ENCODE data around the gene COX20. TPM values are rescaled to one million over a fixed set of nuclear protein-coding genes. Genes with fewer than 3 reads are reported as not detected.

COX20 gene
- total and polyA plus RNA-seq, 5 donors from 2014 or later = 25.8 to 42.2 (median 32.9) TPM

DNA sequence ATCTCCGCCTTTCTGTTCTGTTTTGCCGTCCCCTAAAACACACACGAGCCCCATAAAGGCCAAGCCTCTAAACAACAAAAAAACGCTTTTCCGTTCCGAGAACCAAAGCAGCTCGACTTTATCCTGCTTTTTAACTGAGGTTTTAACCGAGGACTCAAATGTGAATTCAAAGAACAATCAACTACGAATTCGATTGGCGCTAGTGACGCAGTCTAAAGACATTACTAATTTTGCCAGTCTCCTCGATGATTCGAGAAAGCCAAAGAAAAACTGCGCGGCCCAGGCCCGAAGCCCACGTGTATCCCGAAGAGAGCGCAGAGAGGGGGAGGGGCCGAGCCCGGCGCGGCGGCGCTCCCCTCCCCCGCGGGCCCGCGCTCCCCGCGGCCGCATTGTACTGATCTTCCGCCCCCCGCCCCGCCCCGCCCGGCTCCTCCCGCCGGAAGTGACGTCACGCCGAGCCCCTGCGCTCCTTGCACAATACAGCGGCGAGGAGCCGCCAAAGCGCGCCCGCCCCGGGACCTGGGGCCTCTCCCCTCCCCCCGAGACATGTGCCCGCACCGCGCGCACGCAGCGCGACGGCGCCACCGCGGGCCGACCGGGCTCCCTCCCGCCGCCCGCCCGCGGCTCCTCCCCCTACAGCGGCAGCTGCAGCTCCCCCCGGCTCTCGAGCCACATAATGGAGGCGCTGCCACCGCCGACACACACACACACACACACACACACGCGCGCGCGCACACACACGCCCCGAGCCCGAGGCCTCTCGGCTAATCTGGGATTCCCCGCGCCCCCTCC, 27.4 kb downstream of the COX20 start:
- Histone ChIP-seq H3K4me3 (ENCODE audit: low read depth, low read length) (peak overlapping the region; percentile 99), H3K4me1 (ENCODE audit: control insufficient read depth, insufficient read depth, low read length, poor library complexity, severe bottlenecking) (peaks cover 56% of the 10 kb centered on the region)
- peaks cover 37% of the 10 kb centered on the region for H3K36me3 Mint-ChIP-seq

DNA sequence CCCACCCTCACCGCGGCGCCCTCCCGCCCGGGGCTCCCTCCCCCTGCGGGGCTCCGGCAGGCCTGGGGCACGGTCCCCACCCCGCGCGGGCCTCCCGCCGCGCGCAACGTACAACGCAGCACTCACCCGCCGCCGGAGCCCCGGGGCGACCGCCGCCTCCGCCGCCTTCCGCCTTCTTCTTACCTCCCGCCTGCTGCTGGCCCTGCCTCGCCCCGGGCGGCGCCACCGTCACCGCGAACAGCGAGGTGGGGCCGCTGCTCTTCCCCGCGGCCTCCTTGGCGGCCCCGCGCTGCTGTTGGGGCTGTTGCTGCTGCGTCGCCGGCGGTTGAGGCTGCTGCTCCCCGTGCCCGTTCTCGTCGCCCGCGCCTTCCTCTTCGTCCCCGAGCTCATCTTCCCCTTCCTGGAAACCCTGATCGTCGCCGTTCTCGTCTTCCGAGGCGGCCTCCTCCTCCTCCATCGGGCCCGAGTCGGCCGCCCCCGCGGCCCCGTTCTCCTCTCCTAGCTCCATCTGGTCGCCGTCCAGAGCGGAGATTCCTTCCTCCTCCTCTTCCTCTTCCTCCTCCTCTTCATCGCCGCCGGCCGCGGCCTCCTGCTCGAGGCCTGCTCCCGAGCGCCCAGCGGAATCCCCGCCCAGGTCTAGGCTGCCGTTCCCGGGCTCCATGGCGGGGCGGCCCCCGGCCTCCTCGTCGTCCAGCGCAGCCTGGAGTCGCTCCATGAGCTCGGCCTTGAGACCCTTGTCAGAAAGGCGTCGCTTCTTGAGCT, 28.2 kb downstream of the COX20 start:
- H3K27ac ChIP-seq (ENCODE audit: insufficient read depth, low read length, poor library complexity, severe bottlenecking) = peak overlapping the region; percentile 100
- no peaks in the 10 kb centered on the region for H3K9me3 ChIP-seq (ENCODE audit: control insufficient read depth in 2 of 2, low read length in 2 of 2)
- H3K27me3 ChIP-seq (ENCODE audit: control insufficient read depth, insufficient read depth, low read length) = no peaks in the 10 kb centered on the region
- Mint-ChIP-seq H3K27me3 (peaks cover 24% of the 10 kb centered on the region), H3K4me1 (peaks cover 31 to 56% (median 42%) of the 10 kb centered on the region in 4 donors), H3K4me3 (peak overlapping the region; percentile 94 to 97 (median 96)), H3K9me3 (peaks cover 0 to 6% (median 0%) of the 10 kb centered on the region in 7 donors), H3K27ac (peak overlapping the region; percentile 99 to 100 (median 99)), H3K36me3 (peaks cover 30% of the 10 kb centered on the region)
- DNase-seq (no peak), ATAC-seq (ENCODE audit: low read depth in 2 of 2) (no peak)
- peaks cover 34% of the 10 kb centered on the region for H3K36me3 ChIP-seq (ENCODE audit: control insufficient read depth, insufficient read depth, low read length)
- peaks cover 48% of the 10 kb centered on the region for H3K4me1 ChIP-seq (ENCODE audit: control insufficient read depth, insufficient read depth, low read length, poor library complexity, severe bottlenecking)
- peak overlapping the region; percentile 72 for H3K4me3 ChIP-seq (ENCODE audit: low read depth, low read length)

More for the DNA sequence above, 27.4 kb downstream of the COX20 start:
- Mint-ChIP-seq H3K27me3 (peaks cover 24% of the 10 kb centered on the region), H3K4me3 (peak overlapping the region; percentile 94 to 99 (median 96)), H3K4me1 (peaks cover 35 to 64% (median 47%) of the 10 kb centered on the region in 4 donors), H3K9me3 (peaks cover 0 to 6% (median 0%) of the 10 kb centered on the region in 7 donors), H3K27ac (peak overlapping the region; percentile 98 to 99 (median 99))
- H3K27ac ChIP-seq (ENCODE audit: insufficient read depth, low read length, poor library complexity, severe bottlenecking) = peak overlapping the region; percentile 100
- ATAC-seq (ENCODE audit: low read depth in 2 of 2) (peak; percentile 53 to 73), DNase-seq (peak; percentile 94 to 96 (median 94))
- H3K27me3 ChIP-seq (ENCODE audit: control insufficient read depth, insufficient read depth, low read length) = no peaks in the 10 kb centered on the region
- no peaks in the 10 kb centered on the region for H3K9me3 ChIP-seq (ENCODE audit: control insufficient read depth in 2 of 2, low read length in 2 of 2)
- H3K36me3 ChIP-seq (ENCODE audit: control insufficient read depth, insufficient read depth, low read length) = peaks cover 41% of the 10 kb centered on the region

DNA sequence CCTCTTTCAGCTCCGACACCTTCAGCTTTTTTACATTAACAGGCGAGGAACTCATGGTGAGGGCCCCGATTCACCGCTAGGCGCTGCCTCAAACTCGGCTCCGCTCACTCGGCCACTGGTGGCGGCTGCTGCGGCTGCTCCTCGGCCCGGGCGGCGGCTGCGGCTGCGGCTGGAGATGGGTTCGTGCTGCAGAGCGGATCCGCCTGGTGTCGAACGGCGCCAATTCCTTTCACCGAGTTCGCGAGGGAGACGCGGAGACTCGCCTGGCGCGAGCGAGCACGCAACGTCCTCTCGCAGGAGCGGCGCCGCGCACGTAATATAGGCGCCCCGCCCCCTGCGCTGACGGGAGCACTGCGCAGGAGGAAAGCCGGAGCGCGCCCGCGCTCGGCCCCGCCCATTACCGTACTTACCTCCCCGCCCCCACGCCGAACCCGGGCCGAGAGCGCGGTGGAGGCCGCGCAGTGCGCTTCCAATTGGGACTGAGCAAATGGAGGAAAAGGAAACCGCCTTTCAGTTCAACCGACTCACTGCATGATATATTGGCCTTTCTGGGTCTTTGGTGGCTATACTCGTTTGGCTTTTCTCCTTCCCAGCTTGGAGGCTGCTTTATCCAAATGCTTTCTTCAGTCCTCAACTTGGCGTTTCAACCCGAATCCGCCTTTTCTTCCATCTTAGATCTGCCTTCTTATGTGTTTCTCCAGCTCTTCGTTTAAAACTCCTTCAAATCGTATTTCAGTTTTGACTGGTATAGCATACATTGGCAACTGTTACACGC, 29.0 kb downstream of the COX20 start, which contains the start of gene HNRNPU:
HNRNPU (minus strand) TSS at position 291 of the 775 bp plus-strand sequence; CDS start at position 55, 236 bp downstream.
- Histone ChIP-seq H3K4me1 (ENCODE audit: control insufficient read depth, insufficient read depth, low read length, poor library complexity, severe bottlenecking) (peaks cover 41% of the 10 kb centered on the region), H3K4me3 (ENCODE audit: low read depth, low read length) (peak within 1 kb of the TSS; percentile 99), H3K27me3 (ENCODE audit: control insufficient read depth, insufficient read depth, low read length) (no peaks in the 10 kb centered on the region), H3K27ac (ENCODE audit: insufficient read depth, low read length, poor library complexity, severe bottlenecking) (peak within 1 kb of the TSS; percentile 100), H3K9me3 (ENCODE audit: control insufficient read depth in 2 of 2, low read length in 2 of 2) (no peaks in the 10 kb centered on the region), H3K36me3 (ENCODE audit: control insufficient read depth, insufficient read depth, low read length) (peaks cover 26% of the 10 kb centered on the region)
- Mint-ChIP-seq H3K36me3 (peaks cover 23% of the 10 kb centered on the region), H3K4me1 (peaks cover 25 to 50% (median 35%) of the 10 kb centered on the region in 4 donors), H3K27ac (peak within 1 kb of the TSS; percentile 99 to 100 (median 99)), H3K4me3 (peak within 1 kb of the TSS; percentile 94 to 97 (median 96)), H3K9me3 (peaks cover 0 to 6% (median 0%) of the 10 kb centered on the region in 7 donors), H3K27me3 (peaks cover 24% of the 10 kb centered on the region)
- DNase-seq (peak; percentile 91 to 98 (median 98)), ATAC-seq (ENCODE audit: low read depth in 2 of 2) (peak; percentile 68)

DNA sequence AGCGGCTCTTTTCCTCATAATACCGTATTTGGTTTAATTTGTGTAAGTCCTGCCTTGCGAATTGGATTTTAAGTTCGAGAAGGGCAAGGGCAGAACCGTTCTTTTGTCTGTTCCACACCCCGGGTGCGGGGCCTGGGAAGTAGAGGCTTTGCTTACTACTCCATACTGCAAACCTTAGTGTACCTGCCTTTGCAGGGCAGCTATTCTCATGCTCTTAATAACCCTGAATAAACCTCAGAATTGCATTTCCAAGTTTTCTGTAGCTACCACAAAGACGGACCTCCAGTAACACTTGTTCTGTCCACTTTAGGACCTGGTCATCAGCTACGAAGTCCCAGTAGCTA, 29.5 kb downstream of the COX20 start:
- no peak for ATAC-seq (ENCODE audit: low read depth in 2 of 2)
- no peak for DNase-seq
- H3K4me1 ChIP-seq (ENCODE audit: control insufficient read depth, insufficient read depth, low read length, poor library complexity, severe bottlenecking) = peaks cover 36% of the 10 kb centered on the region
- Mint-ChIP-seq H3K27ac (peak overlapping the region; percentile 99 to 100 (median 99)), H3K4me3 (peak overlapping the region; percentile 94 to 97 (median 96)), H3K4me1 (peaks cover 21 to 45% (median 32%) of the 10 kb centered on the region in 4 donors), H3K9me3 (peaks cover 0 to 6% (median 0%) of the 10 kb centered on the region in 7 donors), H3K27me3 (peaks cover 24% of the 10 kb centered on the region), H3K36me3 (peaks cover 19% of the 10 kb centered on the region)
- peaks cover 20% of the 10 kb centered on the region for H3K36me3 ChIP-seq (ENCODE audit: control insufficient read depth, insufficient read depth, low read length)
- no peaks in the 10 kb centered on the region for H3K9me3 ChIP-seq (ENCODE audit: control insufficient read depth in 2 of 2, low read length in 2 of 2)
- H3K4me3 ChIP-seq (ENCODE audit: low read depth, low read length) = peak overlapping the region; percentile 99
- H3K27ac ChIP-seq (ENCODE audit: insufficient read depth, low read length, poor library complexity, severe bottlenecking) = peak overlapping the region; percentile 100
- no peaks in the 10 kb centered on the region for H3K27me3 ChIP-seq (ENCODE audit: control insufficient read depth, insufficient read depth, low read length)

- Mint-ChIP-seq H3K27me3 (peaks cover 24% of the 10 kb centered on the region), H3K9me3 (peaks cover 0 to 6% (median 0%) of the 10 kb centered on the region in 7 donors), H3K27ac (peak overlapping the region; percentile 99 to 100 (median 99)), H3K4me3 (peak overlapping the region; percentile 94 to 97 (median 96)), H3K4me1 (peaks cover 15 to 37% (median 24%) of the 10 kb centered on the region in 4 donors), H3K36me3 (peaks cover 15% of the 10 kb centered on the region)
- Histone ChIP-seq H3K9me3 (ENCODE audit: control insufficient read depth in 2 of 2, low read length in 2 of 2) (no peaks in the 10 kb centered on the region), H3K4me3 (ENCODE audit: low read depth, low read length) (peak overlapping the region; percentile 99), H3K27me3 (ENCODE audit: control insufficient read depth, insufficient read depth, low read length) (no peaks in the 10 kb centered on the region), H3K27ac (ENCODE audit: insufficient read depth, low read length, poor library complexity, severe bottlenecking) (peak overlapping the region; percentile 100), H3K36me3 (ENCODE audit: control insufficient read depth, insufficient read depth, low read length) (peaks cover 12% of the 10 kb centered on the region), H3K4me1 (ENCODE audit: control insufficient read depth, insufficient read depth, low read length, poor library complexity, severe bottlenecking) (peaks cover 28% of the 10 kb centered on the region)
- no peak for DNase-seq
- ATAC-seq (ENCODE audit: low read depth in 2 of 2) = no peak
Observed at GRCh38 chr1:244865820-244866219, 30.4 kb downstream of the COX20 start.

- Histone ChIP-seq H3K4me1 (ENCODE audit: control insufficient read depth, insufficient read depth, low read length, poor library complexity, severe bottlenecking) (peaks cover 22% of the 10 kb centered on the region), H3K36me3 (ENCODE audit: control insufficient read depth, insufficient read depth, low read length) (peaks cover 7% of the 10 kb centered on the region), H3K4me3 (ENCODE audit: low read depth, low read length) (no peak overlapping the region), H3K27ac (ENCODE audit: insufficient read depth, low read length, poor library complexity, severe bottlenecking) (no peak overlapping the region), H3K9me3 (ENCODE audit: control insufficient read depth in 2 of 2, low read length in 2 of 2) (no peaks in the 10 kb centered on the region), H3K27me3 (ENCODE audit: control insufficient read depth, insufficient read depth, low read length) (no peaks in the 10 kb centered on the region)
- Mint-ChIP-seq H3K9me3 (peaks cover 0 to 6% (median 0%) of the 10 kb centered on the region in 7 donors), H3K27me3 (peaks cover 24% of the 10 kb centered on the region), H3K36me3 (peaks cover 11% of the 10 kb centered on the region), H3K4me3 (peak overlapping the region in 1 of 4 donors; percentile 6), H3K27ac (peak overlapping the region in 2 of 3 donors; percentile 53 to 99), H3K4me1 (peaks cover 11 to 31% (median 19%) of the 10 kb centered on the region in 4 donors)
- DNase-seq (no peak), ATAC-seq (ENCODE audit: low read depth in 2 of 2) (no peak)
Observed at GRCh38 chr1:244866355-244866754, 30.9 kb downstream of the COX20 start.
